Activated CD4-positive, CD25-positive, alpha-beta regulatory T cell (primary cell): Measurements from ENCODE around the gene CCR6.
A peak's percentile ranks its signal among the peaks of the same experiment; 100 is the strongest.

Experiments
- DNase-seq, 4 experiments: peaks; one replicate each; lab custom pipeline; 2025; lab: John Stamatoyannopoulos, UW

Gene CCR6

DNA sequence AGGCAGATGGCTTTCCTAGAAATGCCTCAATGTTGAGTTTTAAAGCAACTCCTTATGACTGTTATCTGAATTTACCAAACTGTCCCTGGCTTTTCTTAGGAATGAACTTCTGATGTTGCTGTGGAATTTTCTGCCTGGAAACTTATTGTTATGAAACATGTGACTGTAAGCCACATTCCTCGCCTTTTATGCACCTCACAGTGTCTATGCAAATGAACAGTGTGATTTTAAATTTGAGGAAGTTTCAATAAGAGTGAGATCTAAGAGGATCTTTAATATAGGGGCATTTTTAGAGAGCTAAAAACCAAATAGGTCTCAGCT, 2.4 kb upstream of the CCR6 start:
- DNase-seq: no peak

DNA sequence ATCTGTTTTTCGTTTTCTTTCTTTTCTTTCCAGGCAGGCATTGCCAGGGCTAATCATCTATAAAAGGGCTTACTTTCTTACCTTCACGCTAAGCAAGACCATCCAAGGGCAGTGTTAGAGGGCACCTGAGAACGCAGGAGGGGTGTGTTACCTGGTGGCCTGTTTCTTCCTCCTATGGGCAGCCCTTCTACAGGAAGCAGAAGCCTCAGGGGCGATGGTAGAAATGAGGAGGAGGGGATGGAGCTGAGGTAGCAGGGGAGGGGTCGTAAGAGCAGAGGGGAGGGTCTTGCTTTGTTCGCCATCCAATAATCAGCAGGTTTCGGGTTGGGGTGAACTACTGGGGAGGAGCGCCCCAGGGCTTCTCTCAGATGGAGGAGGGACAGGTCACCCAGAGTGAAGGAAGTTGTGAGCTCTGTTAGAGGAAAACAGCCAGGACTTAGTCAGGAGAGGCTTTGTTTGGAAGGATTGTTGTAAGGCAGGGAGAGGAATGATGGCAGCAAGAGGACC, 1.5 kb upstream of the CCR6 start:
- no peak for DNase-seq

DNA sequence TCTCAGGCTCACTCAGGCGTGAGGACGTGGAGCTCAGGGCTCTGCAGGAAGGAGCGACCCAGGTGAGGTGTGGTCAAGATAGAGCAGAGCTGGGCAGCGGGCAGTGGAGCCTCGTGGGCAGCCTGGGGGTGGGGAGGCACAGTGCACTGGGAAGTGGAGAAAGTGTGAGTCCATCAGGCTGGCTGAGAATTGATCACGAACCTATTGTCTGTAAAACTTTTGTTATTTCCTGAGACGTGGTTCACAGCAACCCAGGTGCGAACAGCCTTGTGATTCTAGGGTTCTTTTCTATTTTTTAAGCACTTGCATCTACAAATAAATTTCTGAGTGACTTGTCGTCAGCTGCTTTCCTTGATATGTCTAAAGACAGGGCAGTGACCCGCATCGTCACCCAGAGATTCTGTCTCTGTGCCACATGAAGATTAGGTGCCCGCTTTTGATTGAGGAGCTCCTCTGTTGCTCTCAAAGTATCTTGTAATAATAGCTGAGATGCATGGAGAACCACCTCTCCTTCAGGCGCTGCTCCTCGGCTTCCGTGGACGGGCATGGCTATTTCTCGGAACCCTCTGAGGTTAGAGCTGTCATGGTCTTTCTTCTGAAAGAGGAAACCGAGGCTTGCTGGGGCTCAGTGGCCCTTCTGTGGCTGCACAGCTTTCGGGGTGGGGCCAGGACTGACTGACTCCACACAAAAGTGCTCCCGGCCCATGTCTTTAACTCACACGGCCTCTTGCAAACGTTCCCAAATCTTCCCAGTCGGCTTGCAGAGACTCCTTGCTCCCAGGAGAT, 662 bp upstream of the CCR6 start:
- DNase-seq: no peak

DNA sequence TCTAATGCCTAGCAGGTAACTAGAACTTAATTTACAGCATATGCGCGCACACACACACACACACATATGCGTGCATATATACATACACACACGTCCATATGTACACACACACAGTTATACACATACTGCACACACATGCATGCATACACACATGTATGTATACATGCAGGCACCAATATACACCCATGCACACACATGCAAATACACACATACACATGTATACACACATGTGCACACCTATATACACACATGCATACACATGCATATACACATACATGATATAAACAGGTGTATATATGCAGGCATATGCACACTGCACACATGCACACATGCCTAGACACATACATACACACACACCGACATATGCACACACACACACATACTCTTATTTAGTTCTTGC, 1.9 kb downstream of the CCR6 start:
- no peak for DNase-seq

DNA sequence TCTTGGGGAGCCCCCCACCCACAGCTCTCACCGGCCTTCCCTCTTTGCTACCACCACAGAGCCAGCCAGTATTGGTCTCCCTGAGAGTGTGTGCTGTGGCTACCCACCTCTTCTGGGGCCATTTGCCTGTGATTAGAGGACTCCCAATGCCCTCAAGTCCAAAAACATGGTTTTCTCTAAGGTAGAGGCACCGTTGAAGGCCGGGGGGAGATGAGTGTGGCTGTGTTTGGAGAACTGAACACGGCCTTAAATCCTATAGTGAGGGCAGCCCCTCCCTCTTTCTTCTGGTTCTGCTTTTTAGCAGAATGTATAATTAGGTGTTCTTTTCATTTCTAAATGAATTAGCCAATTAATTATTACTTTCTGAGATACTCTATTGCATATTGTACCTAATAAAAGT, 2.5 kb downstream of the CCR6 start:
- DNase-seq: no peak

DNA sequence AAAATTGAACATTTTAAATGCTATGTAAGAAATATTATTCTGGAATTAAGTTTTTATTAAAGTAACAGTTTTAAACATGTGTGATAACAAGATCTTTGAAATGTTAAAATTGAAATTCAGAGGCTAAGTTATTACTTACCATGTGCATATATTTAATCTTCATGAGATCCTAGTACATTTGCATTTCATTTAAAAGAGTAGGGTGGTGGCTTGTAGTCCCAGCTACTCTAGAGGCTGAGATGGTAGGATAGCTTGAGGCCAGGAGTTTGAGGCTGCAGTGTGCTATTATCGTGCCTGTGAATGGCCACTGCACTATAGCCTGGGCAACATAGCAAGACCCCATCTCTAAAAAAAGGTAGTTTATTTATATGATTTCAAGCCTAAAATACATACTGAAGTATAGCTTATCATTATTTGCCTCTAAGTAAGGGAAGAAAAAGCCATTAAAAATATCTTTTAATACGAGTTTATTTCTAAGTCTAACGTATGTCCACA, 3.0 kb downstream of the CCR6 start:
- no peak for DNase-seq

DNA sequence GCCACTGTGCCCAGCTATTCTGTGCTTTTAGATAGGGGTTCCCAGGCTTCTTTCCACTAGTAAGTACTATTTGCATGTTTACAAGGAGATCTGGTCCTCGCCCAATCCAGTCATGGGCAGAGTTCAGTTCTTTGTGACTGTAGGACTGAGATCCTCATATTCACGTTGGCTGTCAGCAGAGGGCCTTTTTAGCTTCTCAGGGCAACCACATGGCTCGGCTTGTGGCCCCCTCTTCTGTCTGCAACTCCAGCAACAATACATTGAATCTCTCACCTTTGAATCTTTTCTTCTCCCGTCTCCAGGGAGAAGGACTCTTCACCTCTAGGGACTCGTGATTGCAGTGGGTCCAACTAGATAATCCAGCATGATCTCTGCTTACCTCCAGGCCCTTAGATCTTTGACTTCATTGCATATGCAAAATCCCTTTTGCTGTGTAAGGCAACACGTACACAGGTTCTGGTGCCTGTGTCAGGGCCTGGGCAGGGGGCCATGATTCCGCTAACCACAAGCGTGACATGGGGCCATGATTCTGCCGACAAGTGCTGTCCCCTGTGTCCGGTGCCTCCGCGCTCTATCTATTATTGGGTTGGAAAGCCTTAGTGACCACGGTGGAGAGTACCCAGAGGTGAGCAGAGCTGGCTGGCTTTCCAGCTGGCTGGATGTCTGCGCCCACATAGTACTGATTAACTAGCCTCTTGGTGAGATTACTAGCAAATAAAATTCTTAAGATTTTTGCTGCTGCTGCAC, 5.1 kb downstream of the CCR6 start:
- DNase-seq: no peak

DNA sequence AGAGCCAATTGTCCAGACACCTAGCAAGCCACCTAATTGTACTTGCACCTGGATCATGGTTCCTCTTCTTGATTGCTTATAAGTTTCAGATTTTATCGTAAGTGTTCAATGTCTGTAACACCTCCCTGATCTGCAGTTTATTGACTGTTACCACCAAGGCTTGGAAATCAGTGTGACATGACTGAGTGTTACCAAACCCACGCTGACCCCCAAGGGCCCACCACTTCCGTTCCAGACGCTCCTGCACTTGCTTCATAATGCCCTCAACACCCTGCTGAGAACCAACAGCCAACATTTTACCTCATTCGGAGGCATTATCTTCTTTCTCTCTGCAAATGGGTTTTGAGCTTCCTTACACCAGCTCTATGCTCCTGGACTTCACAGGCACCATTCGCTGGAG, 6.3 kb downstream of the CCR6 start:
- DNase-seq: no peak

DNA sequence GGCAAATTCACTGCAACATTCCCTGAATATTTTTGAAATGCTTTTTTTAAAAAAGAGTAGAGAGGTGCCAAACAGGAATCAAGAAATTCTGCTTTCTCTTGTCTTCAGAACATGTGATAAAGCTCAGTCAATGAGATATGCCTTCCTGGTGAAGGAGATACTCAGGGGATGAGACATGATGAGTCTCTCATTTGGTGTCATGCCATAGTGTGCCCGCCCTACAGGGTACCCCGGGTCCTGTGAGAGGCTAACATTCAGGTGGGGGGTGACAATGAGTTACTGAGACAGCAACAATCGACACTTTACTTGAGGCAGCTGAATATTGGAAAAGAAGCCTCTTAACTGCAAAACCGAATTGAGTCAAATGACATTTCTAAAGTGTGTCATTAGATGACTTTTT, 6.7 kb downstream of the CCR6 start:
- no peak for DNase-seq

DNA sequence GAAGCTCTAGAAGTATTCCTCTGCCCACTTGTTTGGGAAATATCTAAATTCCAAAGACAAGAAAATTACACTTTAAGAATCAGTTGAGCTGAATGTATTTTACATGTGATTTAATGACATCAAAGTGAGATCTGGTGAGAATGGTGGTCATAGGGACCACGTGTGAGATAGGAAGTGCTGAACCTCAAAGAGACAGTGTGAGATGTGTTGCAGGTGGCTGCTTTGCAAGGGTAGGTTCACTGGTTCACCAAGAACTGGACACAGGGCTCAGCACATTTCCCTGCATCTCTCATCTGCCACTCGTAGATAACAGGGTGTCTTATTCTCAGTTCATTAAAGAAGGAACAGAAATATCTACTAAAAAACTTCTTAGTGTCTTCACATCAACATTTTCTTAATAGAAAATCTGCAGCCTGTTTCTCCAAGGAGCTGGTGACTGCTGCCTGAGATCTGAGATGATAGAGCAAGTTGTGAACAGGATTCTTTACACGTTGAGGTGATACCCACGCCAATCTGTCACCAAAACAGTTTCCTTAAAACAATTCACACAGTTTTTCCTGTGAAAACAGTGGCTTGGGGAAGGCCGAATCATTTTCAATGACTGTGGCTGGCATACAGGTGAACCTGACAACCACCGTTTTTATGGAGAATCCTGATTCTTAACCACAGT, 7.2 kb downstream of the CCR6 start:
- DNase-seq: no peak

DNA sequence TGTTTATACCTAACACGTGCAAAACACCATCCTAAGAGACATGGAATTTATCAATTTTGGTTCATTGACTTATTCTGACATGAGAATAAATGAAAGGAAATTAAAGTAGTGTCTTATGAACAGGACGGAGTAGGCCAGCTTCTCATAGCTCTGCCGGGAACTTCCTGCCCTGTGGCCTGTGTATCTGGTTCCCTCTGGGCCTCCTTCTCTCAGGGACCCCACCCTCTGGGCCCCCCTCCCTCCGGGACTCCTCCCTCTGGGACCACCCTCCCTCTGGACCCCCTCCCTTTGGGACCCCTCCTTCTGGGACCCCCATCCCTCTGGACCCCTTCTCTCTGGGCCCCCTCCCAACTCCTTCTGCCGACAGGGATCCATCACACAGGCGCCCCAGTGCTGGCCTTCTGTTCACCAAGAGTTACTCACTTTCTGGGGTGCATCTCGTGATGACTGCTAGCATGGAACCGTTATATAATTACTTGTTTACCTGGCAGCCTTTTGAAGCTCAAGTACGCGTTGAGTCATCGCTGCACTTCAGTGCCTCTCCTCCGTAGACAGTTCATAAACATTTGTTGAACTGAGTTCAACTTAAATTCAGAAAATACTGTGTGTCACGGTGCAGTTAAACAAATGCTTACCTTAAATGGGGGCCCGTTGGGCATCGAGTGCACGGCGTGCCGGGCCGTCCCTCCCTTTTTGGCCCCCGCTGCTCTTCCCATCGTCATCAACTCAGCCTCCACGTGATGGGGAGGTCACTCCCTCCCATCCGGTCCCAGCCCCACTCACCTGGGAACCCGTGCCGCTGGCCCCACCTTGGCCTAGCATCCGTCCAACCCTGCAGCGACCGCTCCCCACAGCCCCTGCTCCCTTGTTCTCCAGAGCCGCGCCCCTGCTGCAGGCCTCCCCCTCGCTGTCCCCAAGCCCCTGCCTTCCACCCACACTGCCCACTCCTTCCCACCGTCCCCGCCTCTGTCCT, 8.1 kb downstream of the CCR6 start:
- no peak for DNase-seq

DNA sequence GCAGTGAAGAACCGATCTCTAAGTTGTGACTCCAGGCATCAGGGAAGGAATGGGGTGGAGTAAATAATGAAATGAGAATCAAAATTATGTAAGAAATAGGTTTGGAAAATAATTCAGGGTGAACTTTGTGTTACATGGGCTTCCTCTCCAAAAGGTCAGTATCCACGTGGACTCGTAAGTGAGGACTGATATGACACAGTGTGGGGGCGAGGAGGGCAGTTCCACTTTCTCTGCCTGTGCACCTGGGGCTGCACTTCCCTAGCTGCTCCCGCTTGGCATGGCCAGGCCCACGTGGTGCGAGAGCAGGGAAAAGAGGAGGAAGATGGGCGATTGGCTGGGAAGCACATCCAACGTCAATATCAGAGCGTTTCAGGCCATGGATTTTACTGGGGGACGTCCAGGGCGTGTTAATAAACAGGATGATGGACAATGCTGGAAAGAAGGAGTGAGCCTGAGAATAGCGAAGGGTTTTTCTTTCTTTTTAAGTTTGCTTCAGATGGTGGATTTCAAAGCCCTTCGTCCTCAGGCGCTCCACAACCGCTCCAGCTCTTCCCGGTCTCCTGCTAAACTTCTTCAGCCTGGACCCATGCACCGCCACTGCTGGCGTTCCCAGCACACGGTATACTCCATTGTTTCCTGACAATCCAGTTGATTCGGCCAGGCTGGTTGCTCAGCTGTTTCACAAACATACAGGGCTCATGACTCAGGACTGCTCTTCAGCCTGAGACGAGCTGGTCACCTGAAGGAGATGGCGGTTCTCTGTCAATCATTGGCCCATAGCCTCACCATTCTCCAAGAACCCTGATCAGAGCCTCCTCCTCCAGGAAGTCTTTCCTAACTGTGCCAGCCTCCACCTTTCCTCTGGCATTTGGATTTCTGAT, 11.8 kb downstream of the CCR6 start:
- DNase-seq: no peak

DNA sequence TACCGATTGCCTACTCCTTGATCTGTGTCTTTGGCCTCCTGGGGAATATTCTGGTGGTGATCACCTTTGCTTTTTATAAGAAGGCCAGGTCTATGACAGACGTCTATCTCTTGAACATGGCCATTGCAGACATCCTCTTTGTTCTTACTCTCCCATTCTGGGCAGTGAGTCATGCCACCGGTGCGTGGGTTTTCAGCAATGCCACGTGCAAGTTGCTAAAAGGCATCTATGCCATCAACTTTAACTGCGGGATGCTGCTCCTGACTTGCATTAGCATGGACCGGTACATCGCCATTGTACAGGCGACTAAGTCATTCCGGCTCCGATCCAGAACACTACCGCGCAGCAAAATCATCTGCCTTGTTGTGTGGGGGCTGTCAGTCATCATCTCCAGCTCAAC, 13.5 kb downstream of the CCR6 start:
- DNase-seq: no peak

DNA sequence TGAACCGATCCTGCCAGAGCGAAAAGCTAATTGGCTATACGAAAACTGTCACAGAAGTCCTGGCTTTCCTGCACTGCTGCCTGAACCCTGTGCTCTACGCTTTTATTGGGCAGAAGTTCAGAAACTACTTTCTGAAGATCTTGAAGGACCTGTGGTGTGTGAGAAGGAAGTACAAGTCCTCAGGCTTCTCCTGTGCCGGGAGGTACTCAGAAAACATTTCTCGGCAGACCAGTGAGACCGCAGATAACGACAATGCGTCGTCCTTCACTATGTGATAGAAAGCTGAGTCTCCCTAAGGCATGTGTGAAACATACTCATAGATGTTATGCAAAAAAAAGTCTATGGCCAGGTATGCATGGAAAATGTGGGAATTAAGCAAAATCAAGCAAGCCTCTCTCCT, 14.2 kb downstream of the CCR6 start:
- DNase-seq: no peak

DNA sequence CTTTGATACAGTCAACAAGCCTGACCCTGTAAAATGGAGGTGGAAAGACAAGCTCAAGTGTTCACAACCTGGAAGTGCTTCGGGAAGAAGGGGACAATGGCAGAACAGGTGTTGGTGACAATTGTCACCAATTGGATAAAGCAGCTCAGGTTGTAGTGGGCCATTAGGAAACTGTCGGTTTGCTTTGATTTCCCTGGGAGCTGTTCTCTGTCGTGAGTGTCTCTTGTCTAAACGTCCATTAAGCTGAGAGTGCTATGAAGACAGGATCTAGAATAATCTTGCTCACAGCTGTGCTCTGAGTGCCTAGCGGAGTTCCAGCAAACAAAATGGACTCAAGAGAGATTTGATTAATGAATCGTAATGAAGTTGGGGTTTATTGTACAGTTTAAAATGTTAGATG, 15.0 kb downstream of the CCR6 start:
- DNase-seq: no peak

DNA sequence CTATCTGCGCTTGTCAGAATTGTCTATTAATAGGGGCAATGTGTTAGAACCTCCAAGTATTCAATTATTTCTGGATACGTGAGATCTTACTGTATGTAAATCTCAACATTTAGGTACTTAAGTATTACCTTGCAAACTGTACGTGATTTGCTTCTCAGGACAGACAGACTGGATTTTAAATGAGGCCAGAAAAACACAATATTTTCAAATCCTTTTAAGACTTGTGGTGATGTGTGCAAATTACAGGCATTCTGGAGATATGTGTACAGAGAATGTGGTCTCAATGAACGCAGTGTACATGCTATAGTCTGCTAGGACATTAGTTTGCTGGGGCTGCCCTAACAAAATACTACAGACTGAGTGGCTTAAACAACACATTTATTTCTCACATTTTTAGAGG, 16.9 kb downstream of the CCR6 start:
- no peak for DNase-seq

DNA sequence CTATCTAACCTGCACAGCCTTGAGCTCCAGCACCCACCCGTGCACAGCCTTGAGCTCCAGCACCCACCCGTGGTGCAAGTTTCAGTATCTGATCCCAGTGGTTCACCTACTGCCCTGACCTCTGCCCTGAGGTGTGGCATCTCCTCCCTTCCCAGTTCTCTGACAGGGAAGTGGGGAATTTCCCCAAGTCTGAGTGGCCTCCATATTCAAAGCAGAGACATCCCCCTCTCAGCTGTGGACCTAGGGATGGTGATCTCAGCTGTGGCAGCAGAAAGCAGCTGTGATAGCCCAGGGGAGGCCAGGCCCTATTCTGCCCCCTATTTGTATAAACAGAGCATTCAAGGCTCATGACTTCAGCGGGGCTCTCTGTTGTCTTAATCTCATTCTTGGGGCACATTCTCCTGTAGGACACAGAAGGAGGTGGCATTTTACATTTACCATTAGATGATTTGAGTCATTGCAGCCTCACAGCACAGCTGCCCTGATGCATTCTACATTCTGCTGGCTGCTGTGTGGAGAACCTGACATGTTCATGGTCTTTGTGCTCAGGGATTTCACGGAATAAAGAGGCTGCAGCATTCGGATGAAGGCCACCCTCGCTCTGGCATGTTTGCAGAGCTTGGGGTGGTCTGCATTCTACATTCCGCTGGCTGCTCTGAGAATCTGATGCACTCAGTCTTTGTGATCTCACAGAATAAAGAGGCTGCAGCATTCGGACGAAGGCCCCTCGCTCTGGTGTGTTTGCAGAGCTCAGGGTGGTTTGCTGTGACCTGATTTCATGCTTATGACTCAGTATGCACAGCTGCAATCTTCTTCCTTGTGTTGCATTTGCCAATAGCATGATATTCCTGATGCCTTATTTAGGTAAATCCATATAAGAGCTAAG, 17.9 kb downstream of the CCR6 start:
- no peak for DNase-seq

DNA sequence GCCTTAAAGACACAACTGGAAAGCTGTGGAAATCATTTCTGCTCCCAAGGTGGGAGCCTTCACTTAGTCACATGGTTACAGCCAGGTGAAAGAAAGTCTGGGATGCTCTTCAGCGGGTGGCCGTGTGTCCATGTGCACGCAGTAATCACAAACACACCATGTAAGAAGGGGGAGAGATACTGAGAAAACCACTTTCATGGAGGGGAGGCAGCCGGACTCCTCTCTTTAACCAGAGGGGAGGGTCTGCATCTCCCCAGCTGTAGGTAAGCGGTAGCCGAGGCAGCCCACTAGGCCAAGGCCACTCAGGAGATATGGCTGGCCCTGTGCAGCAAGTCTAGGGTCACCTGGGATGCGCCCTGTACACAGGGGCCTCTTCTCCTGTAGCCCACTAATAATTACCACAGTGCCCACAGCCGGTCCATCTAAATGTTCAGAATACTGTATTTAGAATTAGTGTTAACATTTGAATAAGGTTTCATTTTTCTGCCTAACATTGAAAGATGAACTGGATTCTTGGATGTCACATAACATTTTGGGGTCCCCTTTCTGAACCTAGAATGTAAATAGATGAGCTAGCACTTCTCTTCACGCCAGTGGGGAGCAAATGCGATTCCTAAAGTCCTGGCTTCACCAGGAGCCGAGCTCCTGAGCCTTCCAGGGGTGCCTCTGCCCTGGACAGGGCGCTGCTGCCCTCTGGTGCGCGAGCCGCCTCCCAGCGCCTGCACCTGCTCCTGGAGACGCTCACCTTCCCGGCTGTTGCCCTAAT, 19.0 kb downstream of the CCR6 start:
- peak; percentile 19 to 30 (median 27) for DNase-seq

DNA sequence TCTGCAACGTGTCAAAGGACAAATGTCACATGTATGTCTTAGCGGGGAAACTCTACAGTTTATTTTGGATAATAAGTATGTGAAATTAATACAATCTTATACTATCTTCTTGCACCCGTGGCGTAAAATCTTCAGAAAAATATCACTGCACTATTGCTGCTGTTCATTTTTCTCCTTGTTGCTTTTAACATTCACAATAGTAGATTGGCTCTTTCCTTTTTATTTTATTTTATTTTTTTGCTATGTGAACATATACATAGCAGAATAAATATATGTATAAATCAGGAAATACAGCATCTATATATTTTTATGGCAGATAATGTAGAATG, 19.5 kb downstream of the CCR6 start:
- DNase-seq: no peak
